HG03175 (cell line): Measurements from ENCODE around the gene PALD1.

Experiments
- ATAC-seq: cut with Tn5 transposase; IDR thresholded peaks from one replicate; pipeline ENCODE4 v1.9.1; 2021; ENCODE audit warnings: mild to moderate bottlenecking, moderate library complexity; ENCODE audit not compliant: unreplicated experiment

Gene PALD1

DNA sequence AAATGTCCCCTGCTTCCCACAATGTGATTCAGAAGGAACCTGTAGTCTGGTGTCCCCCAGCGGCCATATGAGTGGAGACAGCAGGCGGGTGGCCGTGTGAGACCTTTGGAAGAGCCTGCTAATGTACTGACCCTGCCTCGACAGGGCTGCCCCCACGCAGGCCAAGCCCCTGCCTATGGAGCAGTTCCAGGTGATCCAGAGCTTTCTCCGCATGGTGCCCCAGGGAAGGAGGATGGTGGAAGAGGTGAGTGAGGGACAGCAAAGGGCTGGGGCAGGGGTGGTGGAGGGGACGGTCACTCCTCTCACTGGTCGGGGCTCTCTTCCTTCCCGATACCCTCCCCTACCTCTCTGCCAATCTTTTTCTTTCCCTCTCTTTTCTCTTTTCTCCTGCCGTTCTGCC lies 55.7 kb downstream of the PALD1 start:
- no peak for ATAC-seq

DNA sequence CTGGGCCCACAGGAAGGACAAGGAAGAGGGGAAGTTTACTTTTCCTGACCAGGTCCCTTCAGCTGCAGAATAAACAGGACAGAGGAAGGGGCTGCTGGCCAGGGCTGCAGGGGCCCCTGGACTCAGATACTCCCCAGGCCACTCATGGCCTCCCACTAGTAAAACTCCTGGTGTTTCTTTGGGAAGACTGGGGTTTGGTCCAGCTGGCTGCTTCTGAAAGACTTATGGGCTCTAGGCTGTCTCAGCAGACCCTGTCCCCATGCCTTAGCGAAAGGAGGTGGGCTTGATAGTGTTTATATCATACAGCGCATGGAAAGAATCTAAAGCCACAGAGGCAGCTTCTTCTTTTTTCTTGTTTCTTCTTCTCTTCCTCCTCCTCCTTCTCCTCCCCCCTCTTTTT lies 56.4 kb downstream of the PALD1 start:
- no peak for ATAC-seq

DNA sequence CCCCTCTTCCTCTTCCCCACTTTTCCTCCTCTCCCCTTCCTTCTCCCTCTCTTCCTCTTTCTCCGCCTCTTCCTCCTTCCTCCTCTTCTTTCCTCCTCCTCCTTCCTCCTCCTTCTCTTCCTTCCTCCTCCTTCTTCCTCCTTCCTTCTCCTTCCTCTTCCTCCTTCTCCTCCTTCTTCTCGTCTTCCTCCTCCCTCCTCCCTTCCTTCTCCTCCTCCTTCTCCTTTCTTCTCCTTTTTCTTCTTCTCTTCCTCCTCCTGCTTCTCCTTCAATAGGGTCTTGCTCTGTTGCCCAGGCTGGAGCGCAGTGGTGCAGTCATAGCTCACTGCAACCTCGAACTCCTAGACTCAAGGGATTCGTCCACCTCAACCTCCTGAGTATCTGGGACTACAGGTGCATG lies 56.9 kb downstream of the PALD1 start:
- no peak for ATAC-seq

- no peak for ATAC-seq
Measured at GRCh38 chr10:70536196-70536861, 57.8 kb downstream of the PALD1 start.

- ATAC-seq: no peak
Measured at GRCh38 chr10:70537398-70538194, 59.0 kb downstream of the PALD1 start.

DNA sequence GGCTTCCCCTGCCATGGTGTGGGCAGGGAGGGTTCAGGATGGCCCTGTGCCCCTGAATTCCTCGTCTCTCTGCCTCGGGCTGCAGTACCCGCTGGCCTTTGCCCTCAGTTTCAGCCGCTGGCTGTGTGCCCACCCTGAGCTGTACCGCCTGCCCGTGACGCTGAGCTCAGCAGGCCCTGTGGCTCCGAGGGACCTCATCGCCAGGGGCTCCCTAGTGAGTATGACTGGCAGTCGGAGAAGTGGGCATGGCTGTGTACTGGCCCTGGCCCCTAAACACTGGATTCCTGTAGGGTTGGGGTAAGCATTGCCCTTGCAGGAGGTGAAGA lies 59.6 kb downstream of the PALD1 start:
- ATAC-seq: no peak

DNA sequence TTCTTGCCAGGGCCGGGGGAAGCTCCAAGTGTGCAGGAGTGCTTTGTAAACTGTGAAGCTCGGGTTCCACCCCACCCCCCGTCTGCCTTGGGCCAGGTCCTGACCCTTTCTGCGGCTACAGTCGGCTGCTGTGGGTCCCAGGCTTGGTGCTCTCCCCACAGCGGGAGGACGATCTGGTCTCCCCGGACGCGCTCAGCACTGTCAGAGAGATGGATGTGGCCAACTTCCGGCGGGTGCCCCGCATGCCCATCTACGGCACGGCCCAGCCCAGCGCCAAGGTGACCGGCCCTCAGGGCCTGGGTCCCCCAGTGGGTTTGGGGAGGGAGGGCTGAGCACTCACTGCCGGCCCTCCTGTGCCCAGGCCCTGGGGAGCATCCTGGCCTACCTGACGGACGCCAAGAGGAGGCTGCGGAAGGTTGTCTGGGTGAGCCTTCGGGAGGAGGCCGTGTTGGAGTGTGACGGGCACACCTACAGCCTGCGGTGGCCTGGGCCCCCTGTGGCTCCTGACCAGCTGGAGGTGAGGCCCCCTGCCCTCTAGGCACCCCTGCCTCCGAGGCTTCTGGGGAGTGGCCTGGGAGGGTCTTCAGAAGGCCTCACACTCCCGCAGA lies 60.3 kb downstream of the PALD1 start:
- ATAC-seq: no peak

- no peak for ATAC-seq
Measured at GRCh38 chr10:70539471-70539870, 60.9 kb downstream of the PALD1 start.

- ATAC-seq: no peak
Measured at GRCh38 chr10:70540089-70540788, 61.7 kb downstream of the PALD1 start.

GRCh38 chr10:70540789-70541360 lies 62.3 kb downstream of the PALD1 start:
- no peak for ATAC-seq

GRCh38 chr10:70541736-70542564 lies 63.4 kb downstream of the PALD1 start:
- no peak for ATAC-seq

DNA sequence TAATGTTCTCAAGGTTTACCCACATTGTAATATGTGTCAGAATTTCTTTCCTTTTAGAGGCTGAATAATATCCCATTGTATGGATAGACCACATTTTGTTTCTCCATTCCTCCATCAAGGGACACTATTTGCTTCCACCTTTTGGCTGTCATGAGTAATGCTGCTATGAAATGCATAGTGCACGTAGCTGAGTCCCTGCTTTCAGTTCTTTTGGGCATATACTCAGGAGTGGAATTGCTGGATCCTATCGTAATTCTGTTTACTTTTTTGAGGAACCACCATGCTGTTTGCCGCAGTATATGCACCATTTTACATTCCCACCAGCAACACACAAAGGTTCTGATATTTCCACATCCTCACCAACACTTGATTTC lies 64.0 kb downstream of the PALD1 start:
- no peak for ATAC-seq

DNA sequence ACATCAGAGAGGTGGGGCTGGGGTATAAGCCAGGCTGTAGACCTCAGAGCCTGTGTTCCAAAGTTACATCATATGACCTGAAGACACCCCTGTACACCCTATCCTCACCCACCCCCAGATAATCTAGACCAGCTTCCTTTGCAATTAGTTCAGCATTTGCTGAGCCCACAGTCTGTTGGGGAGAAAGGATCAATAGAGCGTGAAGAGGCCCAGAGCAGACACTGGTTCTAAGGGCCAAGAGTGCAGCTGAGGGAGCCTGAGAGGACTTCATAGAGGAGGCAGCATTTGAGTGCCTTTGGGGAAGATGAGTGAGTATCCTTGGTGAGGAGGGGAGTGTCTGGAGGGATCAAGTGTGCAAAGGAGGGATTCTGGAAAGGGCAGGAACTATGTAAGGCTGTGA lies 65.3 kb downstream of the PALD1 start:
- no peak for ATAC-seq

DNA sequence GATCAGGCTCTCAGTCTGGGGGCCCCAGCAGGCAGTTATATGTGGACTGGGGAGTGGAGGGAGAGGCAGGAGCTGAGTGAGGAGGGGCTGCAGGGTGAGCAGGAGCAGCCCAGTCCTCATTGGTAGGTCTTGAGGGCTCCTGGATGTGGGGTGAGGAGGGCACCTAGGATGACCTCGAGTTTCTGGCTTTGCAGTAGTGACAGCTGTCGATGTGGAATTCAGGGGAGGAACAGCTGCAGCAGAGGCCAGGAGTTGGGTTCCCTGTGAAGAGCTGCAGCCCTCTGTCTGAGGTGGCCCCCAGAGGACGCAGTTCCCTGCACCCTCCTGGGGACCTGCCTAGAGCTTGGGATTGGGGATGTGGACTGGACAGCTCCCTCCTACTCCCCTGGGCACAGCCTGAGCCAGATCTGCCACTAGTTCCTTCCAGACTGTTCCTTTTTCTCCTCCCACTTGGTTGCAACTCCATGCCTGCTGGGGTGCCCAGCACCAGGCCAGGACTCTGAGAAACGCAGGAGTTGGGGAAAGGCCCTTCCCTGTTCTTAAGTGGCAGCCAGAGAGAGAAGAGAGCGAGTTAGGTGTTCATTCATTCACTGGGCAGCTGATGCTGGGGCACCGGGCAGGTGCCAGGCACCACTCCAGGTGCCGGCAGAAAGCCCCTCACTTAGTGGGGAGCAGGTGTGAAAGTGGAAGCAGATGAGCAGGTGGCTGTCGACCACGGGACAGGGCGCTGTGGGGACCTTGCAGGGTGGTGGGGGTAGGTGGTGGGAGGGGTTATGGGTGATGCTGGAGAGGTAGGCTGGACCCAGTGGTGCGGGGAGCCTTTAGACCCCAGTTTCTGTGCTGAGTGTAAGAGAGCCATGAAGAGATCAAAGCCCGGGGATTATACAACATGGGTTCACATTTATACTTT lies 66.1 kb downstream of the PALD1 start:
- ATAC-seq: no peak

DNA sequence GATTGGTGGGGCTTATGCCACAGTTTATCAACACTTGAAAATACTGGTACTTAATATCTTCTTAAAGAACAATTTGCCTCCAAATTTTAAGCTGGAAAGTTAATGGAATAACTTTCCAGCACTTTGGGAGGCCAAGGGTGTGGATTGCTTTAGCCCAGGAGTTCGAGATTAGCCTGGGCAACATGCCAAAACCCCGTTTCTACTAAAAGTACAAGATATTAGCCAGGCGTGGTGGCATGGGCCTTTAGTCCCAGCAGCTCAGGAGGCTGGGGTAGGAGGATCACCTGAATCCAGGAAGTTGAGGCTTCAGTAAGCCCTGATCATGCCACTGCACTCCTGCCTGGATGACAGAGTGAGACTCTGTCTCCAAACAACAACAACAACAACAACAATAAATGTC lies 68.0 kb downstream of the PALD1 start:
- ATAC-seq: no peak

DNA sequence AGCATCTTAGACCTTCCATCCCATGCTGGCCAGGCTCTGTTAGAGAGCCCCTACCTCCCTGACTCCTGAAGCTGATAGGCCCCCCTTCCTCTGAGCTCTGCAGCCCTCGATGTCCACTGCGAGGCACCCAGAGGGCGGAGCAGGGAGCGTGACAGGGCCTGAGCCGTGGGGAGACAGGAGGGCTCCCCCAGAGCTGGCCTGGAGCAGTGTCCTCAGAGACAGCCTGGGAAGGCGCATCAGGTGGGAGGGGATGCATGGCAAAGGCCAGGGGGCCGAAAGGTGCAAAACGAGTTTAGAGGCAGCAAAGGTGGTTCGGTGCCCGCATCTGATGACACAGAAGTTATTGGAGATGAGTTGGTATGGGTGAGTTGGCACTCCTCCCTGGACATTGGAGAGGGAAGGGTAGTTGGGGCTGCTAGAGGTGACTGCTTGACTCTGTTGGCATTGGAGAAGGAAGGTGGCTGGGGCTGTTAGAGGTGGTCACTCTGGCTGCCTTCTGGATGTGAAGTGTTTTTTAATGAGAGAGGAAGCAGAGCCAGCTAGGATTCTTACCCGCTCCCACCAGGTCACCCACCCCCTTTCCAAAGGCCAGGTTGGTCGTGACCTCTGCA lies 70.9 kb downstream of the PALD1 start:
- no peak for ATAC-seq

GRCh38 chr10:70549962-70550458 lies 71.4 kb downstream of the PALD1 start:
- peak; percentile 64 for ATAC-seq

DNA sequence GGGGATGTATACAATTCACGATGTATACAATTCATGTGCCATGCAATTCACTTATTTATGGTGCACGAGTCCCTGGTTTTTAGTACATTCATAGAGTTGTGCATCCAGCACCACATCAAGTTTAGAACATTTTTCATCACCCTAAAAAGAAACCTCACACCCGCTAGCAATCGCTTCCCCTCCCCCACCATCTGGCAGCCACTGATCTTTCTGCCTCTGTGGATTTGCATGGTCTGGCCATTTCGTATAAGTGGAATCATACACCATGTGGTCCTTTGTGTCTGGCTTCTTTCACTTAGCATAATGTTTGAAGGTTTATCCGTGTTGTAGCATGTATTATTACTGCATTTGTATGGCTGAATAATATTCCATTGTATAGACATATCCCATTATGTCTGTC lies 71.9 kb downstream of the PALD1 start:
- no peak for ATAC-seq

- ATAC-seq: no peak
Measured at GRCh38 chr10:70551466-70551865, 72.9 kb downstream of the PALD1 start.
